AG09309 (cell line): ENCODE data around the gene PHF12.
"Not testable (repeated sequence)": the region's sequence is repeated elsewhere in the genome, so short reads cannot be mapped to it uniquely, and the experiment has no call there.

Experiments
- DNase-seq: peaks from one replicate; pipeline ENCODE4 v3.0.0-alpha.2; 2010; ENCODE audit warnings: low read depth
- H3K4me3 ChIP-seq: 2 replicates; pipeline ENCODE4 v1.5.1; 2011; ENCODE audit warnings: mild to moderate bottlenecking, low read depth, low read length, moderate library complexity; ENCODE audit not compliant: control insufficient read depth
- TF ChIP-seq, protein P1 (sequence below): IDR thresholded peaks from 2 replicates; pipeline ENCODE4 v1.5.1; 2011; ENCODE audit warnings: mild to moderate bottlenecking, low read depth, low read length, inconsistent platforms; ENCODE audit not compliant: insufficient read depth, control insufficient read depth; ENCODE audit errors: missing control alignments

The PHF12 gene

DNA sequence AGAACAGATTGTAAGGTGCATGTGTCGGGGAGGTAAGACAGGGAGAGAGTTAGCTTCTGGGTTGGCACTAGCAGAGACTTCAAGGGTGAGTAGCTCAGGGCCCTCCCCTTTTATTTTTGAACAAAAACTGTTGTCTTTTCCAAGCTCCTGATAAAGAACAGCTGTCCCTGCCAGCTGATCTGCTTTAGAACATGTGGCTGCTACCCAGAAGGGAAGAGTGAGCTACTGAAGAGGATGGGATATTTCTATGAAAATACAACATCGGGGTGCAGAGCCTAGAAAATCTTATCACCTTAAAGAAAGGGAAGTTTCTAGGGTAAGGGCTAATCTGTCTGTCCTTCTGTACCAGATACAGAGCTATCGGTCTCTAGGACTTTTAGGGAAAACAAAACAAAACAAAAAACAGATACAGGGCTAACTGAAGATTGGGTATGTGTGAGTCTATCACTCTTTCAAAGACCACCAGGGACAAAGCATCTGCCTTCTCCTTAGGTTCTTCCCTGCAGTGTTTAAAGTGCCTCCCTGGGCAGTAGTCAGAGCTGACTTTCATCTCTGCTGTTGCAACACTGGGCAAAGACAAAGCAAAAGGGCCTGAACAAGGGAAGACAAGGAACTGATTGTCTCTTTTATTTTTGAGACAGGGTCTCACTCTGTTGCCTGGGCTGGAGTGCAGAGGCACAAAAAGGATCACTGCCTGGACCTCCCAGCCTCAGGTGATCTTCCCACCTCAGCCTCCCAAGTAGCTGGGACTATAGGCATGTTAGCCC is 43.4 kb downstream of the PHF12 start:
- TF ChIP-seq, protein P1, sequence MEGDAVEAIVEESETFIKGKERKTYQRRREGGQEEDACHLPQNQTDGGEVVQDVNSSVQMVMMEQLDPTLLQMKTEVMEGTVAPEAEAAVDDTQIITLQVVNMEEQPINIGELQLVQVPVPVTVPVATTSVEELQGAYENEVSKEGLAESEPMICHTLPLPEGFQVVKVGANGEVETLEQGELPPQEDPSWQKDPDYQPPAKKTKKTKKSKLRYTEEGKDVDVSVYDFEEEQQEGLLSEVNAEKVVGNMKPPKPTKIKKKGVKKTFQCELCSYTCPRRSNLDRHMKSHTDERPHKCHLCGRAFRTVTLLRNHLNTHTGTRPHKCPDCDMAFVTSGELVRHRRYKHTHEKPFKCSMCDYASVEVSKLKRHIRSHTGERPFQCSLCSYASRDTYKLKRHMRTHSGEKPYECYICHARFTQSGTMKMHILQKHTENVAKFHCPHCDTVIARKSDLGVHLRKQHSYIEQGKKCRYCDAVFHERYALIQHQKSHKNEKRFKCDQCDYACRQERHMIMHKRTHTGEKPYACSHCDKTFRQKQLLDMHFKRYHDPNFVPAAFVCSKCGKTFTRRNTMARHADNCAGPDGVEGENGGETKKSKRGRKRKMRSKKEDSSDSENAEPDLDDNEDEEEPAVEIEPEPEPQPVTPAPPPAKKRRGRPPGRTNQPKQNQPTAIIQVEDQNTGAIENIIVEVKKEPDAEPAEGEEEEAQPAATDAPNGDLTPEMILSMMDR, result no peak
- H3K4me3 ChIP-seq, result no peak overlapping the region
- DNase-seq, result no peak

- TF ChIP-seq, protein P1, result no peak
- no peak for DNase-seq
- no peak overlapping the region for H3K4me3 ChIP-seq
Measured at GRCh38 chr17:28906706-28907438, 44.4 kb downstream of the PHF12 start.

- no peak overlapping the region for H3K4me3 ChIP-seq
- no peak for DNase-seq
- TF ChIP-seq, protein P1, result no peak
Measured at GRCh38 chr17:28906276-28906675, 45.0 kb downstream of the PHF12 start.

- no peak for DNase-seq
- TF ChIP-seq, protein P1, result no peak
- H3K4me3 ChIP-seq, result no peak overlapping the region
Measured at GRCh38 chr17:28904800-28905199, 46.5 kb downstream of the PHF12 start.

DNA sequence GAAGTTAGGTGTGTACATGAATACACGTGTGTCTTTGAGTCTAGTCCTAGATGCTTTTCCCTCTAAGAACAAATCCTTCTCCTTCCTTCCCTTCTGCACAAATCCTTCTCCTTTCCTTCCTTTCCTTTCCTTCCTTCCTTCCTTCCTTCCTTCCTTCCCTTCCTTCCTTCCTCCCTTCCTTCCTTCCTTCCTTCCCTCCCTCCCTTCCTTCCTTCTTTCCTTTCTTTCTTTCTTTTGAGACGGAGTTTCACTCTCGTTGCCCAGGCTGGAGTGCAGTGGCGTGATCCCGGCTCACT is 47.8 kb downstream of the PHF12 start:
- not testable (repeated sequence) for H3K4me3 ChIP-seq

GRCh38 chr17:28902819-28903545 is 48.3 kb downstream of the PHF12 start, which contains the start of gene DHRS13:
TSS of gene DHRS13 (minus strand) at chr17:28903079. CDS start at chr17:28902944, 135 bp downstream.
- peak within 1 kb of the TSS; percentile 42 for H3K4me3 ChIP-seq
- DNase-seq, result no peak
- TF ChIP-seq, protein P1, result peak; percentile 59

More for the DNA sequence above, 47.8 kb downstream of the PHF12 start:
- not testable (repeated sequence) for DNase-seq
